ENCODE measurements around the gene PLAAT4.

Gene PLAAT4, protein sequence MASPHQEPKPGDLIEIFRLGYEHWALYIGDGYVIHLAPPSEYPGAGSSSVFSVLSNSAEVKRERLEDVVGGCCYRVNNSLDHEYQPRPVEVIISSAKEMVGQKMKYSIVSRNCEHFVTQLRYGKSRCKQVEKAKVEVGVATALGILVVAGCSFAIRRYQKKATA

DNA sequence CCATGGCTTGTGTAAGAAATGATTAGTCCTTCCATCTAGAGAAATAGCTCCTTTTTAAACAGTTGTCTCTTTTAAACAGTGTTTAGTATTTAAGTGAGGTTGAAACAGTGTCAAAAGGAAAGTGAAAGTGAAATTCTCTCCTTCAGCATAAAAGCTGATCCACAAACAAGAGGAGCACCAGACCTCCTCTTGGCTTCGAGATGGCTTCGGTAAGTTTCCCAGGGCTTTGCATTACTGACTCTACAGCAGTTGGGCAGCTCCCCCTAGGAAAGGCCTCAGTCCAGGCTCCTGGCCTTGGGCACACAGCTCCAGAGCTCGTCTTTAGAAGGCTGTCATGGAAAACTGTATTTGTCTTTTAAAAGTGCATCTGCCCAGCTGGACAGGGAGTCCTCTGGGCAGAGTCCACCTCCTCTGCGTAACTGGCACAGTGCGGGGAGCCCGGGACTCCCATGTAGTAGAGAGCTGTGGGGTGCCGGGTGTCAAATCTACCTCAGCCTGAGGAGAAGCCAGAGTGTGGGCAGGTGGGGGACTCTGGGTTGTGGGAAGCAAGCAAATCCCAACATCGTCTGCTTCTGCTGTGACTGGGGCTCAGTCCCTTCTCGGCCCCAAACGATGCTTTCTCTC is at the start of gene PLAAT4:
TSS of gene PLAAT4 (plus strand) at position 140 of the 624 bp plus-strand sequence. CDS start at position 201, 61 bp downstream.
- peak; percentile 34 for DNase-seq

DNA sequence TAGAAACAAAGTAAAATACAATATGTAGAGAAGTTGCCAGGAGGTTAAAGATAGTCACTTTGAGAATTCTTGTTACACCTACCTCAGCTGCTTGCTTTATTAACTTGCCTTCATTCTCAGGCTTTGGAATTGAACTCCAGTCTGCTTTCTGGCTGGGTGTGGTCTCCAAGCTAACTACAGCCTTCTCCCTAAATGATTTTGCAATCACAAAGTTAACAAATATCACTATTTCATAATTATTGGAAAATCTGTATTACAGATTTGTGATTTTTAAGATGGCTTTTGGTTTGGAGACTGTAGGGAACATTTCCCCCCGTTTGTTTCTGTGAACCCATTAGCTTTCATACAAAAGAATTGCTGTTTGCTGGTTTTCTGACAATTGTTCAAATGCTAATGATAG is 47.8 kb upstream of the PLAAT4 start:
- no peak for DNase-seq

DNA sequence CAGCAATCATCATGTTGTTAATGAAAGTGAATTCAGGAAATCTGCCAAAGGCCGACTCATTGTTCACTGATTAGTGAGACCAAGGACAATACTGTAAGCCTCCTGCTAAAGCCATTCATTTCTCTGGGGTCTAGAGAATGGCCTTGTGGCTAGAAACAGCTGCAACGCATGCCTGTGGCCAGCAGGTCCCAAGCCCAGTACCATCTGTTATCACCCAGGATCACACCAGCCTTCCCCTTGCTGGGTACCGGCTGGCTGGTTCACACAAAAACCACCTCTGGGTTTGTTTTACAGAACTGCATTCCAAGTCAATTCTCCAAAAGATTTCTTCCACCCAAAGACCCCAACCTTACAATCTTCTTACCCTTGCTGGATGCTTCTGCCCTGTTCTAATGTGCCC is 46.7 kb upstream of the PLAAT4 start:
- DNase-seq: no peak

- peak; percentile 26 for DNase-seq
These were observed 45.9 kb upstream of the PLAAT4 start, which contains the start of gene PLAAT5 for GRCh38 chr11:63490551-63491239. TSS of gene PLAAT5 (minus strand) at chr11:63491167. CDS start at chr11:63491034, 133 bp downstream.

GRCh38 chr11:63491240-63491587 is 45.4 kb upstream of the PLAAT4 start:
- DNase-seq: no peak

- DNase-seq: no peak
These were observed 44.8 kb upstream of the PLAAT4 start for GRCh38 chr11:63491636-63492372.

GRCh38 chr11:63492441-63492840 is 44.2 kb upstream of the PLAAT4 start:
- DNase-seq: no peak

DNA sequence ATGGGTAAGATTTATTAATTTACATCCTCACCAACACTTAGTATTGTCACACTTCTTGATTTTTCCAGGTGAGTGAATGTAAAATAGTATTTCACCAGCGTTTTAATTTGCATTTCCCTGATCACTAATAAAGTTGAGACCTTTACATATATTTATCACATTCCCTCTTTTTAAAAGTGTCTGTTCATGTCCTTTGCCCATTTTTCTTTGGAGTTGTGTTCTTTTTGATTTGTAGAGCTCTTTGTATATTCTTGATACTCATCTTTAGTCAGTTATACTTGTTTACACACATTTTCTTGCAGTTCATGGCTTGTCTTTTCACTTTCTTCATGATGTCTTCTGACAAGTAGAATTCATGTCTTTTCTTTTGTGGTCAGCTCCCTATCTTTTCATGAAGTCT is 43.5 kb upstream of the PLAAT4 start:
- no peak for DNase-seq

DNA sequence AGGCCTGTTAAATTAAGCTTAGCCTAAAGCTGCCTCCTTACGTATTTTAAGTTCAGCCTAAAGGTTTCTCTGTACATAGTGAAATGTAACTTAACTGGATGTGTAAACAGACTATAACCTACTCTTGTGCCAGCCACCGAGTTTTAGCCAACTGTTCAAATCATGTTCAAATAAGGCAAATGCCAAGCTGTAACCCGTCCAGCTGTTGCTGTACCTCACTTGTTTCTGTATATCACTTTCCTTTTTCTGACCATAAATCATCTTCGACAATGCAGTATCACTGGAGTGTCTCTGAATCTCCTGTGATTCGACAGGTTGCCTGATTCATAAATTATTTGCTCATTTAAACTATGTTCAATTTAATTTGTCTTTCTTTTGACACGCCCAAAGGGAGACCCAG is 41.6 kb upstream of the PLAAT4 start:
- DNase-seq: no peak

DNA sequence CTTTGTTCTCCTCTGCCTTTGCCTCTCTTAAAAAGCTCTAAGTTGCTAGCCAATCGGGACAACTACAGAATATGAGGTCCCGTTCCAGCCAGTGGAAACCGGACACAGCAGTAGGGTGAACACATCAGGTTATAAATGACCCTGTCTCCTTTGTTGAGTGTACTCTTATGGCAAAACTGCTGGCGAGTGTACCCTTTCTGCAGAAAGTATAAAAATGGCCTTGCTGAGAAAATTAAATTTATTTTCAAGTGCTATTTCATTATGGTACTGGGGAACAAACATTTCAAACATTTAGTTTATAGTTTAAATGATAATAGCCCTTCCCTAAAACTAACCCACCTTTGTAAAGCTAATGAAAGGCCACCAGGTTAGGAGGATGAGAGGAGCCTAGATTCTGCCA is 36.7 kb upstream of the PLAAT4 start:
- DNase-seq: no peak

GRCh38 chr11:63501236-63501635 is 35.4 kb upstream of the PLAAT4 start:
- DNase-seq: no peak

DNA sequence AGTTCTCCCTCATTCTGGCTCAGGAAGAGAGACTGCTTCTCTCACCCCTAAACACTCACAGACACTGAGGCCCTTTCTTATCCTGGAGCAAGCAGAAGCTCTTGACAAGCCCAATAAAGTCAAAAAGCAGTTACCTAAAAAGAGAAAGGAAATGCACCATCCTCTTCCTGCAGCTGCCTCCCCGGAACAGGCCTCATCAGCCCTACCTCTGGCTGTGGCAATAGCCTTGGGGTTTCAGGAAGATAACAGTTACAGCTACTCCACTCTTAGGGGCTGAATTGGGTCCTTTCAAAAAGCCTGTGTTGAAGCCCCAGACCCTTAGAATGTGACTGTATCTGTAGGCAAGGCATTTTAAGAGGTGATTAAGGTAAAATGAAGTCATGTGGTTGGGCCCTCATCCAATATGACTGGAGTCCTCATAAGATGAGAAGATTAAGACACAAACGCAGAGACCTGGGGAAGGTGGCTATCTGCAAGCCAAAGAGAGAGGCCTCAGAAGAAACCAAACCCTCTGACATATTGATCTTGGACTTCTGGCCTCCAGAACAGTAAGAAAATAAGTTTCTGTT is 34.3 kb upstream of the PLAAT4 start:
- DNase-seq: no peak

DNA sequence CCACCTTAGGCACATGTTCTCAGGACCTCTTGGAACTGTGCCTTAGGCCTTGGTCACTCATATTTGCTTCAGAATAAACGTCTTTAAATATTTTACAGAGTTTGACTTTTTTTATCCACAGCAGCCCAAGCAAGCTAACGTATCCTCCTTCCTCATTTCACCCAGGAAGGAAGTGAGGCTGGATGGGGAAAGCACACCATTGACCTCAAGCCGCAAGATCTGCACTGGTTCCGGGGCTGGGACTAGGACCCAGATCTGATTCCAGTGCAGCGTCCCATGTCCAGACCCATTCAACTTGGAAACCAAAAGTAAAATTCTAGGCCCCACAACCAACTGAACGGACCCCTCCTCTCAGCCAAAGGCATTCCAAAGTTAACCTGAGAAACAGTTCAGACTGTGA is 33.1 kb upstream of the PLAAT4 start:
- DNase-seq: no peak

DNA sequence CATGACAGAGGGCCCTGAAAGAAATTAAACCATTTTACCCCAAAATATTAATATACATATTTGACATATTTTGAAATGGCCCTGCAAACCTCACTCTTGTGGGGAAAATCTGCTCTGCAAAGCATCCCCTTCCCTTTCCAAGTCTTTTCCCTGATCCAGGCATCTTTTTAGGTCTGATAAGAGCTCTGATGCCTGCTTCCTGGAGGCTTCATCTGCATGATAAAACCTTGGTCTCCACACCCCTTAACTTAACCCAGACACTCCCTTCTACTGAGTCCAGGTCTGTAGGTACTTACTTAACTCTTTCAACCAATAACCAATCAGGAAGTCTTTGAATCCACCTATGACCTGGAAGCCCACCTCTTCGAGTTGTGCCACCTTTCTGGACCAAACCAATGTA is 32.6 kb upstream of the PLAAT4 start:
- DNase-seq: no peak

DNA sequence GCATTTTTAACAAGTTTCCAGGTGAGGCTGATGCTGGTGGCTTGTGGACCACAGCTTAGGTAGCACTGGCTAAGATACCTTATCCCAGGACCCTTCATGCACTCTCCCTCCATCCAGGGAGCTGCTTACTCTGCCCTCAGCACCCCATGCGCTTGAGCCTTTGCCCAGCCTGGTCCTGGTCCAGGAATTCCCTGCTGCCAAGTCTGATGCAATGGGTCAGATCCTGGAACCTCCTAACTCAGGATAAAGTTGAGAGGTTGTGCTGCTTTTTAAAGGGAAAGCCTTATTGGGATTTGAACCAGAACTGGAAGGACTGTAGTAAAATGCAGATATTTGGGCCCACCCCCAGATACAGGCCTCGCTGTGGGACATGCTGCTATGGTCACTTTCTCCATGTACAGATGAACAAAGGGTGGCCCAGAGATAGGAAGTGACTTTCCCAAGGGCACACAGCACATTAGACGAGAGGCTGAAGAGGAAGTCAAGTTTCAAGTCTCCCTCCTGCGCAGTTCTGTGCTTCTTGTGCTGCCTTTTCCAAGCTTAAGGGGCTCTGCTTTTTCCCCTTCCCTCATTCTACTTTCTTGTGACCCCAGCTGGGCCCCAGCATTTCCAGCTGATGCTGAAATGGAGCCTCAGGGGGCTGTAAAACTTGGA is 31.5 kb upstream of the PLAAT4 start:
- no peak for DNase-seq

- no peak for DNase-seq
These were observed 30.6 kb upstream of the PLAAT4 start, which contains the start of gene LGALS12 for GRCh38 chr11:63505857-63506528. TSS of gene LGALS12 (plus strand) at chr11:63506084. CDS start at chr11:63506459, 375 bp downstream.

DNA sequence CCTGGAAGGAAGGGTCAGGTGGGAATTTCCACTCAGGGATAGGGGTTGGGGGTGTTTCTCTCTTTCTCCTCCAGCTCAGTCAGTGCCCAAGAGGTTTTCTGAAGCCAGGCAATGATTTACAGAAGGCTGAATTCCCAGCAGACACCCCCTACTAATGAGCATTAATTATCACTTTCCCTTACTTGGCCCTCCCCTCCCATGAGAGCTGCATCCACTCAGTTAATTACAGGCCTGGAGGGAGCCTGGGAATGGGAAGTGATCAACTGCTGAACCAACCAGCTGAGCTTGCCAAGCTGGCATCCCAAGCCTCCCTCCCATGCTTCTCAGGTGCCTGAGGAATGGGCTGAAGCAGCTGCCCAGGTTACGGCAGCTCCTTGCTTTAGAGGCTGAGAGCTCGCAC is 29.7 kb upstream of the PLAAT4 start:
- DNase-seq: no peak

DNA sequence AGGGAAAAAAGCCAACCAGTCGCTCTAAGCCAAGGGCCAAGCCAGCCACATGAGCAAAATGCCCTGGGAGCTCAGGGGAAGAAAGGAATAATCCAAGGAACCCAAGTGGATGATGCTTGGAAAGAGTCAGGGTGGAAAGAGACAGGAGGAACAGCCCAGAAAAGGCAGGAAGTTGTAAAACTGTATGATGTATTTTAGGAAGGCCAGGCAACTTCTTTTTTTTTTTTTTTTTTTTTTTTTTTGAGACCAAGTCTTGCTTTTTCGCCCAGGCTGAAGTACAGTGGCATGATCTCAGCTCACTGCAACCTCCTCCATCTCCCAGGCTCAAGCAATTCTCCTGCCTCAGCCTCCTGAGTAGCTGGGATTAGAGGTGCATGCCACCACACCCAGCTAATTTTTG is 29.1 kb upstream of the PLAAT4 start:
- no peak for DNase-seq

GRCh38 chr11:63508009-63508408 is 28.6 kb upstream of the PLAAT4 start:
- peak; percentile 27 for DNase-seq

GRCh38 chr11:63508745-63509144 is 27.9 kb upstream of the PLAAT4 start:
- no peak for DNase-seq

- no peak for DNase-seq
These were observed 26.1 kb upstream of the PLAAT4 start for GRCh38 chr11:63510360-63511047.

All from activated CD4-positive, alpha-beta T cell treated with anti-CD3 and anti-CD28 coated beads for 48 hours (primary cell).